ENCODE results near the gene RASGEF1C.

RASGEF1C gene

GRCh38 chr5:180079702-180080466, 129.1 kb downstream of the RASGEF1C start:
- DNase-seq, result no peak

GRCh38 chr5:180078348-180078747, 130.7 kb downstream of the RASGEF1C start:
- DNase-seq, result no peak

GRCh38 chr5:180077594-180078284, 131.3 kb downstream of the RASGEF1C start:
- DNase-seq, result no peak

GRCh38 chr5:180075703-180076102, 133.3 kb downstream of the RASGEF1C start:
- DNase-seq, result no peak

- no peak for DNase-seq
Observed at GRCh38 chr5:180074462-180074861, 134.5 kb downstream of the RASGEF1C start.

- no peak for DNase-seq
Observed at GRCh38 chr5:180072556-180072955, 136.5 kb downstream of the RASGEF1C start.

GRCh38 chr5:180072256-180072548, 136.8 kb downstream of the RASGEF1C start:
- no peak for DNase-seq

- peak; percentile 95 for DNase-seq
Observed at GRCh38 chr5:180071531-180072255, 137.3 kb downstream of the RASGEF1C start, which contains the start of gene RNF130. RNF130 (minus strand) TSS chr5:180071759; CDS start chr5:180071702, 57 bp downstream.

- DNase-seq, result peak; percentile 68
Observed at GRCh38 chr5:180070756-180071530, 138.1 kb downstream of the RASGEF1C start.

- DNase-seq, result no peak
Observed at GRCh38 chr5:180069589-180070247, 139.3 kb downstream of the RASGEF1C start.

- DNase-seq, result no peak
Observed at GRCh38 chr5:180068519-180069090, 140.4 kb downstream of the RASGEF1C start.

- no peak for DNase-seq
Observed at GRCh38 chr5:180067986-180068385, 141.0 kb downstream of the RASGEF1C start.

GRCh38 chr5:180060192-180060591, 148.8 kb downstream of the RASGEF1C start:
- no peak for DNase-seq

GRCh38 chr5:180059326-180059725, 149.7 kb downstream of the RASGEF1C start:
- DNase-seq, result no peak

GRCh38 chr5:180056153-180056552, 152.9 kb downstream of the RASGEF1C start:
- DNase-seq, result no peak

- no peak for DNase-seq
Observed at GRCh38 chr5:180054226-180054625, 154.8 kb downstream of the RASGEF1C start.

- DNase-seq, result no peak
Observed at GRCh38 chr5:180053061-180053602, 155.9 kb downstream of the RASGEF1C start.

GRCh38 chr5:180052211-180052818, 156.7 kb downstream of the RASGEF1C start:
- no peak for DNase-seq

Measured in right hindlimb (tissue), 1 donor.